NCI-H345 treated with DMSO at 0.1 percent for 48 hours (cell line): ENCODE measurements around the gene C20orf96.

Experiments
- DNase-seq: peaks from one replicate; lab custom pipeline; 2025; ENCODE audit not compliant: unreplicated experiment; lab: John Stamatoyannopoulos, UW

Gene C20orf96

DNA sequence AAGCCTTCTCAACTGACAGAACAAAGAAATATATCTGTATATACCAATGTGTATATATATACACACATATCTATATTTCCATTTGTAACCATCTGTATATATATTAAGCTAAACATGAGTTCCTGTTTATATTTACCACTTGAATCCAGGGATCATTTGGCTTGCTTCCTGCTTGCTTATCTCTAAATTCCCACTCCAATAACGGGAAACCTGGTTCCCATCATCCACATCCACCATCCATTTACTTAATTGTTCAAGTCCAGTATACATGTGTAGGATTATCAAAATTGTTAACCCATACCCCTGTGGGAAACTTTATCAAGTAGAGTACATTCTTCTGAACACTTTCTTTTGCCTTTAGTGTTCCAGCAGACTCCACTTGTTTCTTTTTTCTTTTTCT is 22.3 kb upstream of the C20orf96 start:
- no peak for DNase-seq

GRCh38 chr20:312067-312466 is 21.5 kb upstream of the C20orf96 start:
- DNase-seq = no peak

GRCh38 chr20:311609-312008 is 21.1 kb upstream of the C20orf96 start:
- DNase-seq = no peak

- DNase-seq = no peak
Measured at GRCh38 chr20:310645-311044, 20.1 kb upstream of the C20orf96 start.

- peak; percentile 37 for DNase-seq
Measured at GRCh38 chr20:309841-310644, 19.5 kb upstream of the C20orf96 start.

GRCh38 chr20:309306-309840 is 18.8 kb upstream of the C20orf96 start:
- DNase-seq = no peak

DNA sequence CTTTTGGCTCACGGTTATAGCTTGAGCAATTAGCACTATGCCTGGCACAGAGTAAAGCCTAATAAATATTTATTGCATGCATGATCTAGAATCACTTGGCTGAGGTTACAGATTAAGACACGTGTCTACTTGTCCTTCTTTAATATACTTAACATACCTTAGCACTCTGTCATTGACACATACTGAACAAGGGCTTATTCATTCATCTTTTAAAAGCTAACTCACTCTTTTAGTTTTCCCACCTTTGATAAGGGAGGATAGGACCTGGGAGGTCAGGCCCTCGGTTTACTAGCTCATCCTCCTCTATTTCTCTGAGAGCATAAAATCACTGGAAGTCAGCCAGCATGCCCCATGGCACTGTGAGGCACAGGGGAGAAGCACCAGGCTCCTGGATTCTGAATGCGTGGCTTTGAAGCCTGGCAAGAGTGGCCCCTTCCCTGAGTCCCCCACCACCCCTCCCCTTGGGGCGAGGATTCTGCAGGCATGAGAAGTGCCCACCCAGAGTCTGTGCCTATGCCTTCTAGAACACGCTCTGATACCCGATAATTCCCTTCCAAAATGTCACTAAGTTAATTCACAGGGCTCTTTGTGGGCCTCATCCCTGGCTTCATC is 18.0 kb upstream of the C20orf96 start:
- DNase-seq = no peak

GRCh38 chr20:305745-306144 is 15.2 kb upstream of the C20orf96 start:
- no peak for DNase-seq

GRCh38 chr20:301886-302848 is 11.6 kb upstream of the C20orf96 start:
- no peak for DNase-seq

DNA sequence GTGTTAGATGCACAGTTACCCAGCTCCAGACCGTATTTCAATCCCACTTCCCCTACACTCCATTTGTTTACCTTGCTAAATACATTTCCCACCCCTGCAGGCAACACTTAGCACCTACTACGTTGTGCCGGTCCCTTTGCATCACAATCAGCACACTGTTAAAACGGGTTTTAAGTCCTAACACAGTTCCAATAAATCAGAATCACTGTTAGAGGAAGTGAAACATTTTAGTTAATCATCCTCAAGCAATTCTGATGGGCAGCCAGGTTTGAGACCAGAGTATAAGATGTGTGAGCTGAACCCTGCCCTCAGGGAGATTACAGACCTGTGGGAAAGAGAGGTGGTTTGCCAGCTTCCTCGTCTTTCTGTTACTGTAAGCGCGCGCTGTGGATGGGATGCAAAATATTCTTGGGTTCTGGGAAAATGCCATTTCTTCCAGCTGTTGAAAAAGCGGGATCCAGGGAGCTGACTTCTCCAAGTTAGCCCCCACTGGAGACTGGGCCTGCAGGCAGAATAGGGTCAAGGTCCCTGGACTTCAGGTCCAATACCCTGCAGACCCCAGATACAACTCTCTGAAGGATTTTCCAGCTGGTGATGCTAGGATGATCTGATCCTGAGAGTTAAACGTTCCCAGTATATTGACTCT is 9.9 kb upstream of the C20orf96 start:
- no peak for DNase-seq

GRCh38 chr20:298776-299391 is 8.3 kb upstream of the C20orf96 start:
- DNase-seq = no peak

- peak; percentile 68 for DNase-seq
Measured at GRCh38 chr20:297925-298775, 7.6 kb upstream of the C20orf96 start.

GRCh38 chr20:297098-297924 is 6.8 kb upstream of the C20orf96 start, which contains the start of gene ZCCHC3:
TSS of gene ZCCHC3 (plus strand) at chr20:297570. CDS start at chr20:297587, 17 bp downstream.
- peak; percentile 83 for DNase-seq

DNA sequence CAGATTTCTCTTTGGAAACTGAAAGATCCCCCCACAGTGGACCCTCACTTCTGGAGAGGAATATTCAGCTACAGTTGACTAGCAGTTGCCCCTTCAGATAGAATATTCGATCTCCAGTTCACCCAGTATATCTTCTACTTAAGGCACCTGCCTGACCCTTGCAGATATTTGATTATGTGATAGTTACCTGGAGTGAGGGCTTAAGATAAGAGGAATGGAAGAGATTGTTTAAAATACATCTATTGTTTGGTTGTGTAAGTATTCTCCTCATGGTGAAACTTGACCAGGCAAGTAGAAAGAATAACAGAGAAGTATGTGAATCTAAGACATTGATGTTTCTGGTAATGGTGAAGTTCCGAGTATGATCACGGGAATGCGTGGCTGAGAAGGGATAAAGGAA is 5.3 kb upstream of the C20orf96 start:
- no peak for DNase-seq

GRCh38 chr20:294602-295001 is 4.1 kb upstream of the C20orf96 start:
- no peak for DNase-seq

GRCh38 chr20:289693-290083 is 862 bp downstream of the C20orf96 start:
- DNase-seq = no peak

DNA sequence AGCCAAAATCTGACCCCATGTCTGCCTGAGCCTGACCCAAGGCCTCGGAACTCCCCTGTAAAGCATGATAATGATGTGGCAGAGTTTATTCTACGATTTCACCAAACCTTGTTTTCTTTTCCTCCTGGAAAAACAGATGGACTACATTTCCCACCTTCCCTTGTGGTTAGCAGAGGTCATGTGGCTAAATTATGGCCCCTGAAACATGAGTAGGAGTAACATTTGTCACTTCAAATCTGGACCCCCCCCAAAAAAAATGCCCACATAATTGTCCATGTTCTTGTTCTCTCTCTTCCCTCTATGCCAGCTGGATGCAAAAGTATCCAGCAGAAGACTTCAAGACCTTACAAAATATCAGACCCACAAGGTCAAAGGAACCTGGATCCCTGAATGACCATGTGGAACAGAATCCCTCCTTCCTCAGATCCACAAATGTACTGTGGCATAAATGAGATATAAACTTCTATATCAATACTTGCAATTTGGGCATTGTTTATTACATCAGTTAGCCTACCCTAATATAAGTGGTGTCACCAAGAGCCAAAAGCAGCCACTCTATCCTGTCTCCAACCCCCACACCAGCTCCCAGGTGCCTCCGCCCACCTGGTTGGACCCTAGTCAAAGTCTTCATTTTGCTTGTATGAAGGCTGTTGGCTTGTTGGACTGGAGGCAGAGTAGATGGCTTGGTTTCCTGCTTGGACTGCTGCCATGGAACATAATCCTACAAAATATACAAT is 1.4 kb downstream of the C20orf96 start:
- no peak for DNase-seq

DNA sequence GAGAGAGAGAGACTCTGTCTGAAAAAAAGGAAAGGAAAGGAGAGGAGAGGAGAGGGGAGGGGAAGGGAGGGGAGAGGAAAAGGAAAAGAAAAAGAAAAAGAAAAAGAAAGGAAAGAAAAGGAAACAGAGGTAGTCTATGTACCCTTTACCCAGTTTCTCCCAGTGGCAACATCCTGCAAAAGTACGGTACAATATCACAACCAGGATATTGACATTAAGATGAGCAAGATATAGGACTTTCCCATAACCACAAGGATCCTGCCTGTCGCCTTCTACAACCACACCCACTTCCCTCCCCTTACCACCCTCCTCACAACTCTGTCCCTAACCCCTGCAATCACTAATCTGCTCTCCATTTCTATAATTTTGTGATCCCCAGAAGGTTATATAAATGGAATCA is 4.0 kb downstream of the C20orf96 start:
- DNase-seq = no peak
